IMR-90 (cell line): ENCODE data around the gene TENT4B.

Experiments
- FOS ChIP-seq: fragments of 150-350 bp; IDR thresholded peaks from 2 replicates; pipeline ENCODE4 v1.6.1; 2016; ENCODE audit warnings: low read depth, low read length
- POLR2A ChIP-seq: IDR thresholded peaks from 2 replicates; pipeline ENCODE4 v1.6.1; 2012; ENCODE audit warnings: mild to moderate bottlenecking, low read depth, low read length
- SMC3 ChIP-seq: fragments of 150-350 bp; IDR thresholded peaks from 2 replicates; pipeline ENCODE4 v1.6.1; 2016; ENCODE audit warnings: low read depth, mild to moderate bottlenecking, antibody characterized with exemption, low read length, moderate library complexity
- TF ChIP-seq, protein P1 (sequence below): conservative IDR thresholded peaks from 2 replicates; pipeline ENCODE4 v1.5.1; 2012; ENCODE audit warnings: mild to moderate bottlenecking, low read depth, low read length, improper control_type of control experiment

DNA sequence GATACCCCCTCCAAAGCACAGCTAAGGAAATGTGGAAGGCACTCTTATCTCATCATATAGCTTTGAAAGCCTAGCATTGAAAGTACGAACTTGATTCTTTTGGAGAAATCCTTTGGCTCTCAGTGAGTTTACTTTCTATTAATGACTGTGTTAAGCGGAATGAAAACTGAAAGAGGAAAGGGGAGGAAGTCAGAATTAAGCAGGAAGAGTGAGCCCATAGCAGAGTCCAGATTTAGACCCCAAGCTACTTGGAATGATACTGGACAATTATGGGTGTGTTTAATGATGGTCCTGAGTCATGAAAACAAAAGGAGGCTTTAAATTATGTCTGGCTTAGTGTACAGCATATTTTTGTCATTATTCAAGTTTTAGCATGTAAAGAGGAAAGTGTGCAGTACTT is 42.2 kb downstream of the TENT4B start:
- TF ChIP-seq FOS (no peak), POLR2A (no peak), SMC3 (no peak)
- TF ChIP-seq, protein P1, sequence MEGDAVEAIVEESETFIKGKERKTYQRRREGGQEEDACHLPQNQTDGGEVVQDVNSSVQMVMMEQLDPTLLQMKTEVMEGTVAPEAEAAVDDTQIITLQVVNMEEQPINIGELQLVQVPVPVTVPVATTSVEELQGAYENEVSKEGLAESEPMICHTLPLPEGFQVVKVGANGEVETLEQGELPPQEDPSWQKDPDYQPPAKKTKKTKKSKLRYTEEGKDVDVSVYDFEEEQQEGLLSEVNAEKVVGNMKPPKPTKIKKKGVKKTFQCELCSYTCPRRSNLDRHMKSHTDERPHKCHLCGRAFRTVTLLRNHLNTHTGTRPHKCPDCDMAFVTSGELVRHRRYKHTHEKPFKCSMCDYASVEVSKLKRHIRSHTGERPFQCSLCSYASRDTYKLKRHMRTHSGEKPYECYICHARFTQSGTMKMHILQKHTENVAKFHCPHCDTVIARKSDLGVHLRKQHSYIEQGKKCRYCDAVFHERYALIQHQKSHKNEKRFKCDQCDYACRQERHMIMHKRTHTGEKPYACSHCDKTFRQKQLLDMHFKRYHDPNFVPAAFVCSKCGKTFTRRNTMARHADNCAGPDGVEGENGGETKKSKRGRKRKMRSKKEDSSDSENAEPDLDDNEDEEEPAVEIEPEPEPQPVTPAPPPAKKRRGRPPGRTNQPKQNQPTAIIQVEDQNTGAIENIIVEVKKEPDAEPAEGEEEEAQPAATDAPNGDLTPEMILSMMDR, result no peak
